GM23338 (cell line): ENCODE data around the gene AVPR1B. TPM values are rescaled to one million over a fixed set of nuclear protein-coding genes. Genes with fewer than 3 reads are reported as not detected.

Source experiments
- ATAC-seq: fragments of 200-7000 bp; cut with Tn5 transposase; 3 replicates; pipeline ENCODE4 v1.9.1; 2020
- DNase-seq: peaks from one replicate; pipeline ENCODE4 v3.0.0-alpha.2; 2015; ENCODE audit warnings: low spot score
- H2AFZ ChIP-seq: fragments of 200-600 bp; sonication (generic); 2 replicates; pipeline ENCODE4 v1.8.0; 2016; ENCODE audit warnings: antibody characterized with exemption, mild to moderate bottlenecking, moderate library complexity
- H3F3A ChIP-seq: fragments of 200-600 bp; sonication (generic); replicated peaks from 2 replicates; pipeline ENCODE4 v1.8.0; 2017; ENCODE audit warnings: antibody characterized with exemption, mixed run types, low read depth
- H3K27ac ChIP-seq: fragments of 200-600 bp; sonication (generic); 2 replicates; pipeline ENCODE4 v1.6.1; 2016; ENCODE audit warnings: low read depth
- H3K27me3 ChIP-seq: fragments of 200-600 bp; sonication (generic); 2 replicates; pipeline ENCODE4 v1.8.0; 2016; ENCODE audit warnings: mild to moderate bottlenecking, mixed run types, moderate library complexity; ENCODE audit not compliant: insufficient read depth
- H3K36me3 ChIP-seq: fragments of 200-600 bp; sonication (generic); 2 replicates; pipeline ENCODE4 v1.8.0; 2016; ENCODE audit warnings: mild to moderate bottlenecking; ENCODE audit not compliant: insufficient read depth
- H3K4me1 ChIP-seq: fragments of 200-600 bp; sonication (generic); 2 replicates; pipeline ENCODE4 v1.8.0; 2016; ENCODE audit warnings: mild to moderate bottlenecking, moderate library complexity; ENCODE audit not compliant: insufficient read depth
- H3K4me2 ChIP-seq: fragments of 200-600 bp; sonication (generic); 2 replicates; pipeline ENCODE4 v1.7.1; 2017; ENCODE audit warnings: mixed run types
- H3K4me3 ChIP-seq: fragments of 200-600 bp; sonication (generic); 2 replicates; pipeline ENCODE4 v1.6.1; 2016; ENCODE audit warnings: mixed run types
- H3K79me2 ChIP-seq: fragments of 200-600 bp; sonication (generic); replicated peaks from 2 replicates; pipeline ENCODE4 v1.8.0; 2017; ENCODE audit warnings: mild to moderate bottlenecking; ENCODE audit not compliant: insufficient read depth
- H3K9me2 ChIP-seq: fragments of 200-600 bp; sonication (generic); 2 replicates; pipeline ENCODE4 v1.8.0; 2017; ENCODE audit not compliant: insufficient read depth
- H4K20me1 ChIP-seq: fragments of 200-600 bp; sonication (generic); replicated peaks from 2 replicates; pipeline ENCODE4 v1.8.0; 2017; ENCODE audit warnings: mild to moderate bottlenecking; ENCODE audit not compliant: insufficient read depth
- H3K27ac Mint-ChIP-seq: 2 replicates; pipeline ENCODE4 v1.8.0; 2020; ENCODE audit warnings: inconsistent platforms, mild to moderate bottlenecking, moderate library complexity, mixed read lengths
- H3K27me3 Mint-ChIP-seq: 3 replicates; pipeline ENCODE4 v1.8.0; 2022; ENCODE audit warnings: low read depth, mild to moderate bottlenecking, moderate library complexity, mixed read lengths, inconsistent platforms; ENCODE audit not compliant: insufficient read depth, poor library complexity
- H3K36me3 Mint-ChIP-seq: 3 replicates; pipeline ENCODE4 v1.8.0; 2021; ENCODE audit warnings: low read depth, mild to moderate bottlenecking, inconsistent platforms, moderate library complexity, mixed read lengths
- H3K4me1 Mint-ChIP-seq: 3 replicates; pipeline ENCODE4 v1.8.0; 2020; ENCODE audit warnings: mild to moderate bottlenecking, inconsistent platforms, mixed read lengths
- H3K4me3 Mint-ChIP-seq: 3 replicates; pipeline ENCODE4 v1.8.0; 2021; ENCODE audit warnings: moderate library complexity, mild to moderate bottlenecking, inconsistent platforms, mixed read lengths
- H3K9me3 Mint-ChIP-seq: 3 replicates; pipeline ENCODE4 v1.8.0; 2020; ENCODE audit warnings: moderate library complexity, mild to moderate bottlenecking, inconsistent platforms, mixed read lengths
- CREB1 ChIP-seq: fragments of 250-450 bp; sonication (Bioruptor Pico); IDR thresholded peaks from 2 replicates; pipeline ENCODE4 v1.5.0; 2020; ENCODE audit warnings: low read depth, mild to moderate bottlenecking, moderate library complexity
- EZH2 ChIP-seq: fragments of 200-600 bp; sonication (generic); IDR thresholded peaks from one replicate; pipeline ENCODE4 v1.8.0; 2017; ENCODE audit warnings: antibody characterized with exemption, mild to moderate bottlenecking, low read depth; ENCODE audit not compliant: unreplicated experiment
- EZH2phosphoT487 ChIP-seq: fragments of 200-600 bp; sonication (generic); IDR thresholded peaks from one replicate; pipeline ENCODE4 v1.8.1; 2018; ENCODE audit warnings: antibody characterized with exemption; ENCODE audit not compliant: unreplicated experiment
- JUNB ChIP-seq: IDR thresholded peaks from one replicate; pipeline ENCODE4 v1.6.1; 2016; ENCODE audit warnings: antibody characterized with exemption; ENCODE audit not compliant: unreplicated experiment
- NANOG ChIP-seq: IDR thresholded peaks from 2 replicates; pipeline ENCODE4 v1.6.1; 2016; ENCODE audit warnings: antibody characterized with exemption, borderline replicate concordance
- POLR2AphosphoS5 ChIP-seq: IDR thresholded peaks from 2 replicates; pipeline ENCODE4 v1.6.1; 2016; ENCODE audit warnings: antibody characterized with exemption, low read depth
- STAT1 ChIP-seq: IDR thresholded peaks from one replicate; pipeline ENCODE4 v1.6.1; 2016; ENCODE audit warnings: antibody characterized with exemption; ENCODE audit not compliant: unreplicated experiment
- ZNF114 ChIP-seq: fragments of 250-450 bp; sonication (Bioruptor Pico); IDR thresholded peaks from 2 replicates; pipeline ENCODE4 v1.5.0; 2020; ENCODE audit warnings: mild to moderate bottlenecking, moderate library complexity
- ZNF331 ChIP-seq: fragments of 250-450 bp; sonication (Bioruptor Pico); IDR thresholded peaks from 2 replicates; pipeline ENCODE4 v1.5.0; 2020; ENCODE audit warnings: low read depth, mild to moderate bottlenecking, moderate library complexity
- polyA plus RNA-seq: library from polyadenylated mRNA; unstranded; fragments of >200 nt; fragmentation: Nextera tagmentation; extraction: Ambion mirVana; gene quantifications from 2 replicates; pipeline ENCODE4 v1.2.1, GENCODE V29; 2016
- total RNA-seq: library from RNA; depleted of rRNA; stranded (reverse); fragments of >200 nt; shearing (Covaris generic); gene quantifications from 2 replicates; pipeline ENCODE4 v1.2.3, GENCODE V29; 2014
- TF ChIP-seq, protein P1 (sequence below), 2 experiments: fragments of 200-600 bp in 1 of 2; sonication (generic) in 1 of 2; conservative IDR thresholded peaks; 2 replicates each; pipeline versions ENCODE4 v1.5.1 to v1.6.1; 2016 to 2017; ENCODE audit warnings: antibody characterized with exemption in 2 of 2, low read depth in 2 of 2, mild to moderate bottlenecking in 2 of 2, moderate library complexity in 1 of 2
- TF ChIP-seq, protein P2 (sequence below): fragments of 250-450 bp; sonication (Bioruptor Pico); IDR thresholded peaks from 2 replicates; pipeline ENCODE4 v1.5.0; 2020; ENCODE audit warnings: mild to moderate bottlenecking, moderate library complexity
- TF ChIP-seq, protein P3 (sequence below): IDR thresholded peaks from one replicate; pipeline ENCODE4 v1.6.1; 2018; ENCODE audit warnings: antibody characterized with exemption; ENCODE audit not compliant: unreplicated experiment
- TF ChIP-seq, protein P4 (sequence below): IDR thresholded peaks from 2 replicates; pipeline ENCODE4 v1.6.1; 2016; ENCODE audit warnings: antibody characterized with exemption

The AVPR1B gene
- total and polyA plus RNA-seq, 2 experiments from 2014 or later, result 0.24 to 0.52 TPM

DNA sequence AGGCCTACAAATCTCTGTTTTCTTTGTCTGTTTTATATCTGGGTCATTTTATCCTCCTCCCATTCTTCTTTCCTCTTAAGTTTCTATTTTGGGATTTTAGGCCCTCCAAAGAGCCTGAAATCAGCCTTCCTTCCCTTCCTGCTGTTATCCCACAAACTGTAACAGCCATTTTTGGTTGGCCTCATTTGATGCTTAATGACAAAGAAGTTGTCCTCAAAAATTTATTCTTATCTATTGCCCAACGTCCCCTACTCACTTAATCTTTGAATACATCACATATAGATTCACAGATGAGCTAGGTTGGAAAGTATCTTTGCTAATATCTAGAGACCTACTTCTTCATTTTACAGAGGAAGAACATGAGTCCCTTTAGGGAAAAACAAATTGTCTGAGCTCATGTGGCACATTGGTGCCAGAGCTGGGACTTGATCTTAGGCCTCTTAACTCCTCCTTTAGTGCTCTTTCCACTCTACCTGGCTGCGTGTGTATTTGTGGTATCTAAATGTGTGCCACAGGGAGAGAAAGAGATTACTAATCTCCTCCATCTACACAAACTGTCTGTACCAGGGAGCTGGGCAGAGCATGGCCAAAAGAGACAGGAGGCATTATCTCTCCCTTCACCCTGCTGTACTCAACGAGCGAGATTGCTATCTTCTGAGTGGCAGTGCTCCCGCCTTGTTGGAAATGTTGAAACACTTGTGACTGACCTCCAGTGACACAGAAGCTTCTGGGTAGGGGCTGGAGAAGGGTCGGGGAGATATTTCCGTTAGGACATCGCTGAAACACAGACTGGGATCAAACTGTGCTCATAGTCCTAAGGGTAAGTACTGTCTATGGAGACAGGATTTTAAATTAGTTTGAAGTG is 34.1 kb downstream of the AVPR1B start:
- no peak overlapping the region for H3K27ac ChIP-seq
- no peak for ATAC-seq
- no peaks in the 10 kb centered on the region for H3F3A ChIP-seq
- no peaks in the 10 kb centered on the region for H3K27me3 ChIP-seq
- no peaks in the 10 kb centered on the region for H3K36me3 ChIP-seq
- TF ChIP-seq, protein P1, sequence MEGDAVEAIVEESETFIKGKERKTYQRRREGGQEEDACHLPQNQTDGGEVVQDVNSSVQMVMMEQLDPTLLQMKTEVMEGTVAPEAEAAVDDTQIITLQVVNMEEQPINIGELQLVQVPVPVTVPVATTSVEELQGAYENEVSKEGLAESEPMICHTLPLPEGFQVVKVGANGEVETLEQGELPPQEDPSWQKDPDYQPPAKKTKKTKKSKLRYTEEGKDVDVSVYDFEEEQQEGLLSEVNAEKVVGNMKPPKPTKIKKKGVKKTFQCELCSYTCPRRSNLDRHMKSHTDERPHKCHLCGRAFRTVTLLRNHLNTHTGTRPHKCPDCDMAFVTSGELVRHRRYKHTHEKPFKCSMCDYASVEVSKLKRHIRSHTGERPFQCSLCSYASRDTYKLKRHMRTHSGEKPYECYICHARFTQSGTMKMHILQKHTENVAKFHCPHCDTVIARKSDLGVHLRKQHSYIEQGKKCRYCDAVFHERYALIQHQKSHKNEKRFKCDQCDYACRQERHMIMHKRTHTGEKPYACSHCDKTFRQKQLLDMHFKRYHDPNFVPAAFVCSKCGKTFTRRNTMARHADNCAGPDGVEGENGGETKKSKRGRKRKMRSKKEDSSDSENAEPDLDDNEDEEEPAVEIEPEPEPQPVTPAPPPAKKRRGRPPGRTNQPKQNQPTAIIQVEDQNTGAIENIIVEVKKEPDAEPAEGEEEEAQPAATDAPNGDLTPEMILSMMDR (conservative IDR thresholded peaks at IDR 0.05; ENCODE audit: low read depth in 2 of 2), result no peak
- no peak for TF ChIP-seq NANOG
- TF ChIP-seq STAT1, result no peak
- TF ChIP-seq EZH2phosphoT487, result no peak
- TF ChIP-seq, protein P2, sequence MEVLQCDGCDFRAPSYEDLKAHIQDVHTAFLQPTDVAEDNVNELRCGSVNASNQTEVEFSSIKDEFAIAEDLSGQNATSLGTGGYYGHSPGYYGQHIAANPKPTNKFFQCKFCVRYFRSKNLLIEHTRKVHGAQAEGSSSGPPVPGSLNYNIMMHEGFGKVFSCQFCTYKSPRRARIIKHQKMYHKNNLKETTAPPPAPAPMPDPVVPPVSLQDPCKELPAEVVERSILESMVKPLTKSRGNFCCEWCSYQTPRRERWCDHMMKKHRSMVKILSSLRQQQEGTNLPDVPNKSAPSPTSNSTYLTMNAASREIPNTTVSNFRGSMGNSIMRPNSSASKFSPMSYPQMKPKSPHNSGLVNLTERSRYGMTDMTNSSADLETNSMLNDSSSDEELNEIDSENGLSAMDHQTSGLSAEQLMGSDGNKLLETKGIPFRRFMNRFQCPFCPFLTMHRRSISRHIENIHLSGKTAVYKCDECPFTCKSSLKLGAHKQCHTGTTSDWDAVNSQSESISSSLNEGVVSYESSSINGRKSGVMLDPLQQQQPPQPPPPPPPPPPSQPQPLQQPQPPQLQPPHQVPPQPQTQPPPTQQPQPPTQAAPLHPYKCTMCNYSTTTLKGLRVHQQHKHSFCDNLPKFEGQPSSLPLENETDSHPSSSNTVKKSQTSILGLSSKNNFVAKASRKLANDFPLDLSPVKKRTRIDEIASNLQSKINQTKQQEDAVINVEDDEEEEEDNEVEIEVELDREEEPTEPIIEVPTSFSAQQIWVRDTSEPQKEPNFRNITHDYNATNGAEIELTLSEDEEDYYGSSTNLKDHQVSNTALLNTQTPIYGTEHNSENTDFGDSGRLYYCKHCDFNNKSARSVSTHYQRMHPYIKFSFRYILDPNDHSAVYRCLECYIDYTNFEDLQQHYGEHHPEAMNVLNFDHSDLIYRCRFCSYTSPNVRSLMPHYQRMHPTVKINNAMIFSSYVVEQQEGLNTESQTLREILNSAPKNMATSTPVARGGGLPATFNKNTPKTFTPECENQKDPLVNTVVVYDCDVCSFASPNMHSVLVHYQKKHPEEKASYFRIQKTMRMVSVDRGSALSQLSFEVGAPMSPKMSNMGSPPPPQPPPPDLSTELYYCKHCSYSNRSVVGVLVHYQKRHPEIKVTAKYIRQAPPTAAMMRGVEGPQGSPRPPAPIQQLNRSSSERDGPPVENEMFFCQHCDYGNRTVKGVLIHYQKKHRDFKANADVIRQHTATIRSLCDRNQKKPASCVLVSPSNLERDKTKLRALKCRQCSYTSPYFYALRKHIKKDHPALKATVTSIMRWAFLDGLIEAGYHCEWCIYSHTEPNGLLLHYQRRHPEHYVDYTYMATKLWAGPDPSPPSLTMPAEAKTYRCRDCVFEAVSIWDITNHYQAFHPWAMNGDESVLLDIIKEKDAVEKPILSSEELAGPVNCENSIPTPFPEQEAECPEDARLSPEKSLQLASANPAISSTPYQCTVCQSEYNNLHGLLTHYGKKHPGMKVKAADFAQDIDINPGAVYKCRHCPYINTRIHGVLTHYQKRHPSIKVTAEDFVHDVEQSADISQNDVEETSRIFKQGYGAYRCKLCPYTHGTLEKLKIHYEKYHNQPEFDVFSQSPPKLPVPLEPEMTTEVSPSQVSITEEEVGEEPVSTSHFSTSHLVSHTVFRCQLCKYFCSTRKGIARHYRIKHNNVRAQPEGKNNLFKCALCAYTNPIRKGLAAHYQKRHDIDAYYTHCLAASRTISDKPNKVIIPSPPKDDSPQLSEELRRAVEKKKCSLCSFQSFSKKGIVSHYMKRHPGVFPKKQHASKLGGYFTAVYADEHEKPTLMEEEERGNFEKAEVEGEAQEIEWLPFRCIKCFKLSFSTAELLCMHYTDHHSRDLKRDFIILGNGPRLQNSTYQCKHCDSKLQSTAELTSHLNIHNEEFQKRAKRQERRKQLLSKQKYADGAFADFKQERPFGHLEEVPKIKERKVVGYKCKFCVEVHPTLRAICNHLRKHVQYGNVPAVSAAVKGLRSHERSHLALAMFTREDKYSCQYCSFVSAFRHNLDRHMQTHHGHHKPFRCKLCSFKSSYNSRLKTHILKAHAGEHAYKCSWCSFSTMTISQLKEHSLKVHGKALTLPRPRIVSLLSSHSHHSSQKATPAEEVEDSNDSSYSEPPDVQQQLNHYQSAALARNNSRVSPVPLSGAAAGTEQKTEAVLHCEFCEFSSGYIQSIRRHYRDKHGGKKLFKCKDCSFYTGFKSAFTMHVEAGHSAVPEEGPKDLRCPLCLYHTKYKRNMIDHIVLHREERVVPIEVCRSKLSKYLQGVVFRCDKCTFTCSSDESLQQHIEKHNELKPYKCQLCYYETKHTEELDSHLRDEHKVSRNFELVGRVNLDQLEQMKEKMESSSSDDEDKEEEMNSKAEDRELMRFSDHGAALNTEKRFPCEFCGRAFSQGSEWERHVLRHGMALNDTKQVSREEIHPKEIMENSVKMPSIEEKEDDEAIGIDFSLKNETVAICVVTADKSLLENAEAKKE (CRISPR knock-in tag), result no peak
- TF ChIP-seq, protein P3, sequence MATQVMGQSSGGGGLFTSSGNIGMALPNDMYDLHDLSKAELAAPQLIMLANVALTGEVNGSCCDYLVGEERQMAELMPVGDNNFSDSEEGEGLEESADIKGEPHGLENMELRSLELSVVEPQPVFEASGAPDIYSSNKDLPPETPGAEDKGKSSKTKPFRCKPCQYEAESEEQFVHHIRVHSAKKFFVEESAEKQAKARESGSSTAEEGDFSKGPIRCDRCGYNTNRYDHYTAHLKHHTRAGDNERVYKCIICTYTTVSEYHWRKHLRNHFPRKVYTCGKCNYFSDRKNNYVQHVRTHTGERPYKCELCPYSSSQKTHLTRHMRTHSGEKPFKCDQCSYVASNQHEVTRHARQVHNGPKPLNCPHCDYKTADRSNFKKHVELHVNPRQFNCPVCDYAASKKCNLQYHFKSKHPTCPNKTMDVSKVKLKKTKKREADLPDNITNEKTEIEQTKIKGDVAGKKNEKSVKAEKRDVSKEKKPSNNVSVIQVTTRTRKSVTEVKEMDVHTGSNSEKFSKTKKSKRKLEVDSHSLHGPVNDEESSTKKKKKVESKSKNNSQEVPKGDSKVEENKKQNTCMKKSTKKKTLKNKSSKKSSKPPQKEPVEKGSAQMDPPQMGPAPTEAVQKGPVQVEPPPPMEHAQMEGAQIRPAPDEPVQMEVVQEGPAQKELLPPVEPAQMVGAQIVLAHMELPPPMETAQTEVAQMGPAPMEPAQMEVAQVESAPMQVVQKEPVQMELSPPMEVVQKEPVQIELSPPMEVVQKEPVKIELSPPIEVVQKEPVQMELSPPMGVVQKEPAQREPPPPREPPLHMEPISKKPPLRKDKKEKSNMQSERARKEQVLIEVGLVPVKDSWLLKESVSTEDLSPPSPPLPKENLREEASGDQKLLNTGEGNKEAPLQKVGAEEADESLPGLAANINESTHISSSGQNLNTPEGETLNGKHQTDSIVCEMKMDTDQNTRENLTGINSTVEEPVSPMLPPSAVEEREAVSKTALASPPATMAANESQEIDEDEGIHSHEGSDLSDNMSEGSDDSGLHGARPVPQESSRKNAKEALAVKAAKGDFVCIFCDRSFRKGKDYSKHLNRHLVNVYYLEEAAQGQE, result no peak
- TF ChIP-seq ZNF331 (CRISPR knock-in tag), result no peak
- TF ChIP-seq JUNB, result no peak
- TF ChIP-seq, protein P4, sequence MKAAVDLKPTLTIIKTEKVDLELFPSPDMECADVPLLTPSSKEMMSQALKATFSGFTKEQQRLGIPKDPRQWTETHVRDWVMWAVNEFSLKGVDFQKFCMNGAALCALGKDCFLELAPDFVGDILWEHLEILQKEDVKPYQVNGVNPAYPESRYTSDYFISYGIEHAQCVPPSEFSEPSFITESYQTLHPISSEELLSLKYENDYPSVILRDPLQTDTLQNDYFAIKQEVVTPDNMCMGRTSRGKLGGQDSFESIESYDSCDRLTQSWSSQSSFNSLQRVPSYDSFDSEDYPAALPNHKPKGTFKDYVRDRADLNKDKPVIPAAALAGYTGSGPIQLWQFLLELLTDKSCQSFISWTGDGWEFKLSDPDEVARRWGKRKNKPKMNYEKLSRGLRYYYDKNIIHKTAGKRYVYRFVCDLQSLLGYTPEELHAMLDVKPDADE, result no peak
- TF ChIP-seq EZH2, result no peak
- no peak for TF ChIP-seq ZNF114 (CRISPR knock-in tag)
- TF ChIP-seq POLR2AphosphoS5, result no peak
- TF ChIP-seq CREB1 (CRISPR knock-in tag), result no peak
- no peaks in the 10 kb centered on the region for H3K4me1 ChIP-seq
- peaks cover 3% of the 10 kb centered on the region for H3K4me1 Mint-ChIP-seq
- no peak overlapping the region for H3K27ac Mint-ChIP-seq
- no peak for DNase-seq
- H3K4me3 Mint-ChIP-seq, result no peak overlapping the region
- H3K36me3 Mint-ChIP-seq, result no peaks in the 10 kb centered on the region
- no peak overlapping the region for H3K4me2 ChIP-seq
- H3K9me3 Mint-ChIP-seq, result no peaks in the 10 kb centered on the region
- H3K9me2 ChIP-seq, result no peaks in the 10 kb centered on the region
- H3K27me3 Mint-ChIP-seq, result no peaks in the 10 kb centered on the region
- no peaks in the 10 kb centered on the region for H4K20me1 ChIP-seq
- no peak overlapping the region for H2AFZ ChIP-seq
- H3K4me3 ChIP-seq, result no peak overlapping the region
- H3K79me2 ChIP-seq, result no peaks in the 10 kb centered on the region
